ENCODE data around the gene BCL2. TPM values are rescaled to one million over a fixed set of nuclear protein-coding genes. Genes with fewer than 3 reads are reported as not detected.
A peak's percentile ranks its signal among the peaks of the same experiment; 100 is the strongest.

The BCL2 gene
- total and polyA plus RNA-seq, 7 donors = 1.1 to 27.0 (median 8.9) TPM

GRCh38 chr18:63111671-63112402 is 207.7 kb downstream of the BCL2 start:
- peak; percentile 74 to 96 (median 92) for ATAC-seq

DNA sequence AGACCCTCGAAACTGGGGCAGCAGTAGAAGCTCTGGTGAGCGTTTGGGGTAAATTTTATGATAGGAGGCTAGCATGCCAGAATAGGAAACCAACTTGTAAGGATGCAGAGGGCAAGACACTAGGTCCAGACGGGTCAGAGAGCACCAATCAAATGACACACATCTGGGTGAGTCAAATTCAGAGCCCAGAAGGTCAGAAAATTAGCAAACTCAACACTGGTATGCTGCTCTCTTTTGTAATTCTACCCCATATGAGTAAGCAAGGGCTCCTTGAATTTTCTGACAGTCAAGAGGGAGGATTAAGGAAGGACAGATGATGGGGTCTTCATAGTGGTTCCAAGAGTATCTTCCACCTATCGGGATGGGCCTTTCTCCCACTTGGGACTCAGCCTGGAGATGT is 209.8 kb downstream of the BCL2 start:
- DNase-seq = no peak
- no peak for TF ChIP-seq CTCF (IDR thresholded peaks at IDR 0.05)
- intact Hi-C loops (cut with DNase I) = loop anchor here (5.0 to 10.0 kb wide), 3 partner anchors 42 to 95 kb away; no protein-coding TSS in a partner anchor
- H3K27me3 ChIP-seq (ENCODE audit: insufficient read depth in 3 of 3, low read length in 2 of 3) = no peaks in the 10 kb centered on the region
- peaks cover 7% of the 10 kb centered on the region for H3K4me1 ChIP-seq
- ATAC-seq = no peak
- H3K27ac ChIP-seq = no peak overlapping the region
- no peaks in the 10 kb centered on the region for H3K9me3 ChIP-seq
- no peaks in the 10 kb centered on the region for H3K36me3 ChIP-seq (ENCODE audit: insufficient read depth in 1 of 2, low read depth in 1 of 2)
- 87 to 94% (median 89%) methylated on average over 4 of the region's 4 CpGs for WGBS, 3 donors
- no peak overlapping the region for H3K4me3 ChIP-seq

More at GRCh38 chr18:63111671-63112402, 207.7 kb downstream of the BCL2 start:
- H3K4me1 ChIP-seq = peaks cover 7% of the 10 kb centered on the region
- 10 to 15% (median 13%) methylated on average over 4 of the region's 4 CpGs for WGBS, 3 donors
- no peaks in the 10 kb centered on the region for H3K27me3 ChIP-seq (ENCODE audit: insufficient read depth in 3 of 3, low read length in 2 of 3)
- no peaks in the 10 kb centered on the region for H3K9me3 ChIP-seq
- peak overlapping the region; percentile 56 for H3K27ac ChIP-seq
- DNase-seq = peak in 1 of 2 donors; percentile 32
- intact Hi-C loops (cut with DNase I) = loop anchor here in 1 of 2 donors (10.0 kb wide), 1 partner anchor 97 kb away; no protein-coding TSS in a partner anchor
- H3K4me3 ChIP-seq = no peak overlapping the region
- no peaks in the 10 kb centered on the region for H3K36me3 ChIP-seq (ENCODE audit: insufficient read depth in 1 of 2, low read depth in 1 of 2)
- no peak for TF ChIP-seq CTCF (IDR thresholded peaks at IDR 0.05)

DNA sequence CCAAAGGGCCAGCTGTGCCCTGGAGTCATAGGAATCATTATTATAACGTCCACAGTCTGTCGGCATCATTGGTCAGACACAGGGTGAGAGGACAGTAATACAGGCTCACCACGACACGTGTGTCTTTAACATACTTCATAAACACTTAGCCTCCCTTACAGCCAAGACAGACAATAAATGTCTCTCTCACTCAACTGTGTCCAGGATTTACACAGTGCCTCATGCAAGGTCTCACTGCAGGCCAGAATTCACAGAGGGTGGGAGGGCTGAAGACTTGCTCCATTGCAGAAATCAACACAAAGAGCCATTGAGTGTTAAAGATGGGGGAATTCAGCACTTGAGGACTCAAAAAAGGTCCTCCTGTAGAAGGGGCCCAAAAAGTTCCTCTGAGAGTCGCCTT is 210.5 kb downstream of the BCL2 start:
- H3K36me3 ChIP-seq (ENCODE audit: insufficient read depth in 1 of 2, low read depth in 1 of 2) = no peaks in the 10 kb centered on the region
- no peaks in the 10 kb centered on the region for H3K27me3 ChIP-seq (ENCODE audit: insufficient read depth in 3 of 3, low read length in 2 of 3)
- H3K9me3 ChIP-seq = no peaks in the 10 kb centered on the region
- H3K27ac ChIP-seq = no peak overlapping the region
- intact Hi-C loops (cut with DNase I) = loop anchor here in 1 of 2 donors (5.0 kb wide), 2 partner anchors 43 to 67 kb away; no protein-coding TSS in a partner anchor
- WGBS, 3 donors = 68 to 85% (median 79%) methylated on average over 5 of the region's 5 CpGs
- no peak for TF ChIP-seq CTCF (IDR thresholded peaks at IDR 0.05)
- peaks cover 7% of the 10 kb centered on the region for H3K4me1 ChIP-seq
- DNase-seq = no peak
- H3K4me3 ChIP-seq = no peak overlapping the region
- no peak for ATAC-seq

DNA sequence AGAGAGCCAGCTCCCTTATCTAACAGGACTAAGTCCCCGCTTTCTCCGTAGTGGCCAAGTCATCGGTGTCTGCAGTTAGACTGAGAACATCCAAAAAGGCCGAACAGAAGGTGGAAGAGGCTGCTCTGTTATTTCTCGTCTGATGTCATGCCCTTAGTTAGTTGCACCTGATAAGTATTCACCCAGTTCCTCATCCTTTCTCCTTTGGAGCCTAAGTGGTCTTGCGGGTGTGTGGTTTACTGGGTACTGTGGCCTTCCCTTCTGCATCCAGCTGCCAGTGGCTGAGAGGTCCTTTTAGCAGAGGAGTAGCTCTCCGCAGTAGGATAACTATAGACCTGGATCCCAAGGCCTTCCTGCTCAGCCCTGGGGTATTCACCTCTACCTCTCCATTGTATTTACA is 211.6 kb downstream of the BCL2 start:
- 94 to 96% (median 95%) methylated on average over 7 of the region's 7 CpGs for WGBS, 3 donors
- no peaks in the 10 kb centered on the region for H3K36me3 ChIP-seq (ENCODE audit: insufficient read depth in 1 of 2, low read depth in 1 of 2)
- DNase-seq = no peak
- no peaks in the 10 kb centered on the region for H3K27me3 ChIP-seq (ENCODE audit: insufficient read depth in 3 of 3, low read length in 2 of 3)
- no peaks in the 10 kb centered on the region for H3K9me3 ChIP-seq
- no peak overlapping the region for H3K27ac ChIP-seq
- no peak for TF ChIP-seq CTCF (IDR thresholded peaks at IDR 0.05)
- H3K4me3 ChIP-seq = no peak overlapping the region
- peaks cover 7% of the 10 kb centered on the region for H3K4me1 ChIP-seq
- no peak for ATAC-seq
- intact Hi-C loops (cut with DNase I) = loop anchor here in 1 of 2 donors (5.0 kb wide), 2 partner anchors 44 to 66 kb away; no protein-coding TSS in a partner anchor
